ENCODE results near the gene RASSF4. TPM values are rescaled to one million over a fixed set of nuclear protein-coding genes. Genes with fewer than 3 reads are reported as not detected.

RASSF4 gene
- total RNA-seq, 1 experiment from 2014 or later, result 2.8 TPM

DNA sequence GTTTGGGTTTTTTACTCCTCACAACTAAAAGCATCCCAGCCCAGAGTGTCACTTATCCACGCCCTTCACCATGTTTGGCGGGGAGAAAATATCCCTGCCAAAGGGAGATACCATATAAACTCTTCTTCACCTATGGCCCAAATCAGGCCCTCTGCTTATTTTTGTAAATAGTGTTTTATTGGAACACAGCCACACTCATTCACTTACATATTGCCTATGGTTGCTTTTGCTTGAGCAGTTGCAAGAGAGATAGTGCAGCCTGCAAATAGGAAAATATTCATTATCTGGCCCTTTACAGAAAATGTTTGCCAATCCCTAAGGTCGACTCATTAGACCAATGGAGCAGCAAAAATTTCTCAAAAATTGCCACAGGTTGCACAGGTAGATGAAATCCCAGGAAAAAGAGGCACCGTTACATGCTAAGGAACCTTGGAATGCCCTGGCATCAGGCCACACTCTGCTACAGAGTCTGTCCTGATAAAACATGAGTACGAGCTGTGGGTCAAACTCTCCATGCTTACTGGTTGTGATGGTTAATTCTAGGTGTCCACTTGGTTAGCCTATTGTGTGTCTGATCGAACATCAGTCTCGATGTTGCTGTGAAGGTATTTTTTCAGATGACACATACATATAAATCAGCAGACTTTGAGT lies 7.9 kb upstream of the RASSF4 start:
- Histone ChIP-seq H3K4me3 (replicated peaks in 1 of 2; ENCODE audit: low read depth in 1 of 2, low read length in 2 of 2) (no peak overlapping the region), H3K27me3 (ENCODE audit: insufficient read depth, low read length) (no peaks in the 10 kb centered on the region), H2AFZ (ENCODE audit: low read depth, low read length, poor library complexity, severe bottlenecking) (no peak overlapping the region), H3K36me3 (ENCODE audit: control insufficient read depth in 1 of 2, insufficient read depth in 2 of 2, low read length in 2 of 2) (no peaks in the 10 kb centered on the region), H3K27ac (ENCODE audit: low read depth, low read length) (no peak overlapping the region), H3K9me3 (ENCODE audit: control insufficient read depth in 1 of 2, insufficient read depth in 1 of 2, low read depth in 1 of 2, low read length in 2 of 2) (no peaks in the 10 kb centered on the region), H3K79me2 (ENCODE audit: insufficient read depth, low read length) (no peaks in the 10 kb centered on the region), H3K4me2 (ENCODE audit: low read length) (no peak overlapping the region), H3K4me1 (ENCODE audit: control insufficient read depth in 1 of 2, insufficient read depth in 2 of 2, low read length in 2 of 2) (no peaks in the 10 kb centered on the region), H3K9me2 (ENCODE audit: insufficient read depth) (no peaks in the 10 kb centered on the region), H4K20me1 (ENCODE audit: insufficient read depth) (no peaks in the 10 kb centered on the region), H3K9ac (ENCODE audit: low read length) (no peak overlapping the region)
- CTCF ChIA-PET, result no interaction called here
- POLR2A ChIA-PET, result no interaction called here
- RAD21 ChIA-PET (ENCODE audit: low non-redundant PET in 1 of 2, low total read pairs in 2 of 2, uncharacterized antibody in 2 of 2, unreplicated experiment in 2 of 2), result no interaction called here
- intact Hi-C loops (cut with micrococcal nuclease), result no loop called here
- TF ChIP-seq TCF7L2 (IDR thresholded peaks at IDR 0.05; ENCODE audit: borderline replicate concordance, extremely low read depth, insufficient read depth, insufficient read length), result no peak
- TF ChIP-seq, protein P1, sequence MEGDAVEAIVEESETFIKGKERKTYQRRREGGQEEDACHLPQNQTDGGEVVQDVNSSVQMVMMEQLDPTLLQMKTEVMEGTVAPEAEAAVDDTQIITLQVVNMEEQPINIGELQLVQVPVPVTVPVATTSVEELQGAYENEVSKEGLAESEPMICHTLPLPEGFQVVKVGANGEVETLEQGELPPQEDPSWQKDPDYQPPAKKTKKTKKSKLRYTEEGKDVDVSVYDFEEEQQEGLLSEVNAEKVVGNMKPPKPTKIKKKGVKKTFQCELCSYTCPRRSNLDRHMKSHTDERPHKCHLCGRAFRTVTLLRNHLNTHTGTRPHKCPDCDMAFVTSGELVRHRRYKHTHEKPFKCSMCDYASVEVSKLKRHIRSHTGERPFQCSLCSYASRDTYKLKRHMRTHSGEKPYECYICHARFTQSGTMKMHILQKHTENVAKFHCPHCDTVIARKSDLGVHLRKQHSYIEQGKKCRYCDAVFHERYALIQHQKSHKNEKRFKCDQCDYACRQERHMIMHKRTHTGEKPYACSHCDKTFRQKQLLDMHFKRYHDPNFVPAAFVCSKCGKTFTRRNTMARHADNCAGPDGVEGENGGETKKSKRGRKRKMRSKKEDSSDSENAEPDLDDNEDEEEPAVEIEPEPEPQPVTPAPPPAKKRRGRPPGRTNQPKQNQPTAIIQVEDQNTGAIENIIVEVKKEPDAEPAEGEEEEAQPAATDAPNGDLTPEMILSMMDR (IDR thresholded peaks at IDR 0.05 in 2 of 3, conservative IDR thresholded peaks at IDR 0.05 in 1 of 3; ENCODE audit: borderline replicate concordance in 1 of 3, insufficient read depth in 1 of 3, low read depth in 2 of 3, low read length in 2 of 3), result no peak
- TF ChIP-seq EZH2phosphoT487 (IDR thresholded peaks at IDR 0.05; ENCODE audit: borderline replicate concordance), result no peak
- TF ChIP-seq, protein P2, sequence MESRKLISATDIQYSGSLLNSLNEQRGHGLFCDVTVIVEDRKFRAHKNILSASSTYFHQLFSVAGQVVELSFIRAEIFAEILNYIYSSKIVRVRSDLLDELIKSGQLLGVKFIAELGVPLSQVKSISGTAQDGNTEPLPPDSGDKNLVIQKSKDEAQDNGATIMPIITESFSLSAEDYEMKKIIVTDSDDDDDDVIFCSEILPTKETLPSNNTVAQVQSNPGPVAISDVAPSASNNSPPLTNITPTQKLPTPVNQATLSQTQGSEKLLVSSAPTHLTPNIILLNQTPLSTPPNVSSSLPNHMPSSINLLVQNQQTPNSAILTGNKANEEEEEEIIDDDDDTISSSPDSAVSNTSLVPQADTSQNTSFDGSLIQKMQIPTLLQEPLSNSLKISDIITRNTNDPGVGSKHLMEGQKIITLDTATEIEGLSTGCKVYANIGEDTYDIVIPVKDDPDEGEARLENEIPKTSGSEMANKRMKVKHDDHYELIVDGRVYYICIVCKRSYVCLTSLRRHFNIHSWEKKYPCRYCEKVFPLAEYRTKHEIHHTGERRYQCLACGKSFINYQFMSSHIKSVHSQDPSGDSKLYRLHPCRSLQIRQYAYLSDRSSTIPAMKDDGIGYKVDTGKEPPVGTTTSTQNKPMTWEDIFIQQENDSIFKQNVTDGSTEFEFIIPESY (IDR thresholded peaks at IDR 0.05; ENCODE audit: extremely low read depth, insufficient replicate concordance, low read length), result no peak
- TF ChIP-seq SRF (IDR thresholded peaks at IDR 0.05; ENCODE audit: low read depth), result no peak
- TF ChIP-seq POLR2AphosphoS5 (IDR thresholded peaks at IDR 0.05; ENCODE audit: low read depth, low read length), result no peak
- no peak for TF ChIP-seq ZNF274 (IDR thresholded peaks at IDR 0.05; ENCODE audit: low read depth, low read length)
- TF ChIP-seq EZH2 (IDR thresholded peaks at IDR 0.05), result no peak
- TF ChIP-seq FOSL1 (IDR thresholded peaks at IDR 0.05; ENCODE audit: low read depth), result no peak
- TF ChIP-seq CEBPB (IDR thresholded peaks at IDR 0.05; ENCODE audit: low read depth), result no peak
- no peak for TF ChIP-seq SP1 (IDR thresholded peaks at IDR 0.05; ENCODE audit: low read depth)
- TF ChIP-seq RAD21 (IDR thresholded peaks at IDR 0.05; ENCODE audit: low read depth), result no peak
- TF ChIP-seq YY1 (IDR thresholded peaks at IDR 0.05; ENCODE audit: extremely low read depth, insufficient replicate concordance, low read depth, low read length), result no peak
- TF ChIP-seq EGR1 (IDR thresholded peaks at IDR 0.05; ENCODE audit: low read depth), result no peak
- TF ChIP-seq, protein P3, sequence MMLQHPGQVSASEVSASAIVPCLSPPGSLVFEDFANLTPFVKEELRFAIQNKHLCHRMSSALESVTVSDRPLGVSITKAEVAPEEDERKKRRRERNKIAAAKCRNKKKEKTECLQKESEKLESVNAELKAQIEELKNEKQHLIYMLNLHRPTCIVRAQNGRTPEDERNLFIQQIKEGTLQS (IDR thresholded peaks at IDR 0.05), result no peak
- no peak for DNase-seq (ENCODE audit: low read depth, low spot score)
- no TSS peak for BruUV-seq (replicated peaks)
- ATAC-seq, result no peak
